ENCODE results near the gene MAD1L1. TPM values are rescaled to one million over a fixed set of nuclear protein-coding genes. Genes with fewer than 3 reads are reported as not detected.

MAD1L1 gene
- total and polyA plus RNA-seq, 2 of the 13 experiments (the other 11 are each of a cell fraction or from before 2014, with no cell fraction given), result 17.4 to 64.7 TPM

DNA sequence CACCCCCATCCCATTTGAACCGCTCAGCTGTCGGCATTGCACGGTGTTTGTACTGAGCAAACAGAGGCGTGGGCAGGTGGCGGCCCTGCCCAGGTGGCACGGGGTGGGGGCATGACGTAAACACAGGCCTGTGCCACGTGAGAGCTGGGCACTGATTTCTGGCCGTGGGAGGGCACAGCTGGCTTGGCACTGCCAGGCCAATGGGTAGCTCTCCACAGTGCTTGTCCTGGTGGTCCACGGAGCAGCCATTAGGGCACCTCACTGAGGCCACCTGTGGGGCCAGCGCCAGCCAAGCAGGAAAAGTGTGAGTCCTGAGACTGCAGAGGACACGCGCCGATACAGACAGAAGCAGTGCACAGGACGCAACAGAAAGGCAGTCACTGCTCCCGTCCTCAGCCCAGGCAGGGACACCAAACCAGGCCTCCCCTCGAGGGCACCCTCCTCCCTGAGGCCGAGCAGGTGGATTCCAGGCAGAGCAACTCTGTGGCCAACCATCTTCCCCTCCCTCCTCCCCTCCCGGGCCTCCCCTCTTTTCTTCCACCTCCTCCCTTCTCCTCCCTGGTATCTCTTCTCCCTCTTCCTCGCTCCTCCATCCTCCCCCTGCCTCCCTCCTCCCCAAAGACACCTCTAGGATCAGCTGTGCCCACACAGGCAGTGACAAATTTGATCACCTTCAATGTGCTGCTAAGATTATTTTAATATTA, 303.9 kb downstream of the MAD1L1 start:
- CTCF ChIA-PET (ENCODE audit: low intra/inter-chr PET ratio, low total read pairs), result no interaction called here
- Histone ChIP-seq H3K9ac (ENCODE audit: insufficient read depth, low read depth, low read length) (no peak overlapping the region), H3K27me3 (ENCODE audit: control insufficient read depth in 1 of 2, insufficient read depth in 2 of 2, low read length in 2 of 2) (no peaks in the 10 kb centered on the region), H3K4me1 (ENCODE audit: insufficient read depth, low read length) (no peaks in the 10 kb centered on the region), H3K36me3 (replicated peaks in 1 of 2; ENCODE audit: control insufficient read depth in 1 of 2, insufficient read depth in 2 of 2, low read length in 2 of 2) (peaks cover 0 to 17% of the 10 kb centered on the region in 2 experiments; a peak in 2 of 5 replicates), H4K20me1 (ENCODE audit: insufficient read depth, low read length) (no peaks in the 10 kb centered on the region), H3K79me2 (ENCODE audit: insufficient read depth, low read length) (no peaks in the 10 kb centered on the region), H2AFZ (ENCODE audit: low read length) (no peak overlapping the region), H3K27ac (ENCODE audit: extremely low read length, insufficient read depth, low read length) (no peak overlapping the region), H3K4me3 (replicated peaks in 1 of 3; ENCODE audit: insufficient read depth in 1 of 3, low read depth in 2 of 3, low read length in 3 of 3) (no peak overlapping the region), H3K9me3 (ENCODE audit: low read length) (no peaks in the 10 kb centered on the region), H3K4me2 (ENCODE audit: low read depth, low read length) (no peak overlapping the region)
- no peak for ATAC-seq
- POLR2A ChIA-PET, result no interaction called here
- DNase-seq (ENCODE audit: low spot score), result no peak
- intact Hi-C loops (cut with micrococcal nuclease; ENCODE audit: unreplicated experiment), result loop anchor here (5.0 kb wide), 1 partner anchor 116 kb away; no protein-coding TSS in a partner anchor
- TF ChIP-seq ZNF263 (CRISPR knock-in tag; IDR thresholded peaks at IDR 0.05), result 0 out of 2 replicates have a peak, but pooled peaks have one; percentile 22
- TF ChIP-seq PAXIP1 (CRISPR knock-in tag; conservative IDR thresholded peaks at IDR 0.05), result no peak
- TF ChIP-seq HNRNPL (IDR thresholded peaks at IDR 0.05; ENCODE audit: low read depth, low read length), result peak; percentile 85
- TF ChIP-seq, protein P1, sequence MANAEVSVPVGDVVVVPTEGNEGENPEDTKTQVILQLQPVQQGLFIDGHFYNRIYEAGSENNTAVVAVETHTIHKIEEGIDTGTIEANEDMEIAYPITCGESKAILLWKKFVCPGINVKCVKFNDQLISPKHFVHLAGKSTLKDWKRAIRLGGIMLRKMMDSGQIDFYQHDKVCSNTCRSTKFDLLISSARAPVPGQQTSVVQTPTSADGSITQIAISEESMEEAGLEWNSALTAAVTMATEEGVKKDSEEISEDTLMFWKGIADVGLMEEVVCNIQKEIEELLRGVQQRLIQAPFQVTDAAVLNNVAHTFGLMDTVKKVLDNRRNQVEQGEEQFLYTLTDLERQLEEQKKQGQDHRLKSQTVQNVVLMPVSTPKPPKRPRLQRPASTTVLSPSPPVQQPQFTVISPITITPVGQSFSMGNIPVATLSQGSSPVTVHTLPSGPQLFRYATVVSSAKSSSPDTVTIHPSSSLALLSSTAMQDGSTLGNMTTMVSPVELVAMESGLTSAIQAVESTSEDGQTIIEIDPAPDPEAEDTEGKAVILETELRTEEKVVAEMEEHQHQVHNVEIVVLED (CRISPR knock-in tag; IDR thresholded peaks at IDR 0.05; ENCODE audit: borderline replicate concordance), result no peak
- TF ChIP-seq SP5 (CRISPR knock-in tag; IDR thresholded peaks at IDR 0.05; ENCODE audit: borderline replicate concordance, low read depth), result no peak
- no peak for TF ChIP-seq ZEB1 (IDR thresholded peaks at IDR 0.05; ENCODE audit: insufficient replicate concordance, low read depth)
- TF ChIP-seq FOXP1 (IDR thresholded peaks at IDR 0.05), result no peak
- no peak for TF ChIP-seq FOXP1 (CRISPR knock-in tag; IDR thresholded peaks at IDR 0.05)
- in situ Hi-C loops (cut with HindIII; ENCODE audit: extremely low pct_ligation_motif_present, low pct_unique_long_range_greater_than_20kb), result no loop called here
- no peak for FAIRE-seq
- 94% methylated on average over 11 of the region's 20 CpGs for WGBS (ENCODE audit: low lambda C conversion rate)
- no TSS peak for BruUV-seq (replicated peaks)

All from HepG2 (cell line).